ENCODE measurements around the gene SULT1C2. TPM values are rescaled to one million over a fixed set of nuclear protein-coding genes. Genes with fewer than 3 reads are reported as not detected.

The SULT1C2 gene
- total and polyA plus RNA-seq, 2 of the 8 experiments (the other 6 are each of a cell fraction or from before 2014, with no cell fraction given): 2.2 to 2.8 TPM

GRCh38 chr2:108239786-108240185 is 48.9 kb upstream of the SULT1C2 start, which contains the start of gene SULT1C3 (continued):
- TF ChIP-seq CREB1 (IDR thresholded peaks at IDR 0.05) (no peak), TAF1 (IDR thresholded peaks at IDR 0.05; ENCODE audit: low read depth, low read length) (no peak)

Data from H1 (cell line).